ENCODE data around the gene SLC6A11. TPM values are rescaled to one million over a fixed set of nuclear protein-coding genes. Genes with fewer than 3 reads are reported as not detected.

SLC6A11 gene
- total RNA-seq, 4 donors from 2014 or later = 0.21 to 1.4 TPM; not detected in 2

DNA sequence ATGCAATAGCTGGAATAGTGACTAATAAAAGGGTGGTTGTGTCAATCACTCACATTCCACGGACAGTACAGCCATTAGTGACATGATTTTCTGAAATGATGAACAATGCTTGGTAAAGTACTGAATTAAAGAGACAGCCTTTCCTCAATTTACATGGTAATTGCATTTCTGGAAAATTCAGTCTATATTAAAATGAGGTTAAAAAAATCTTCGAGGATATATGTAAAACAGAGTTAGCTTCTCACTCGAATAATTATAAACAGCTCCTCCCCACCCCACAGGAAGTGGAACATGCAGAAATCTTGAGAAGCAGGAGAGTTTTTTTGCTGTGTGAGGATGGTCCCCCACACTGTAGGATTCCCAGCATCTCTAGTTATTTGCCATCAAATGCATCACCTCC is 42.1 kb downstream of the SLC6A11 start:
- intact Hi-C loops (cut with DNase I; ENCODE audit: low total_unique reads) = no loop called here
- TF ChIP-seq POLR2A (IDR thresholded peaks at IDR 0.05) = no peak
- TF ChIP-seq, protein P1, sequence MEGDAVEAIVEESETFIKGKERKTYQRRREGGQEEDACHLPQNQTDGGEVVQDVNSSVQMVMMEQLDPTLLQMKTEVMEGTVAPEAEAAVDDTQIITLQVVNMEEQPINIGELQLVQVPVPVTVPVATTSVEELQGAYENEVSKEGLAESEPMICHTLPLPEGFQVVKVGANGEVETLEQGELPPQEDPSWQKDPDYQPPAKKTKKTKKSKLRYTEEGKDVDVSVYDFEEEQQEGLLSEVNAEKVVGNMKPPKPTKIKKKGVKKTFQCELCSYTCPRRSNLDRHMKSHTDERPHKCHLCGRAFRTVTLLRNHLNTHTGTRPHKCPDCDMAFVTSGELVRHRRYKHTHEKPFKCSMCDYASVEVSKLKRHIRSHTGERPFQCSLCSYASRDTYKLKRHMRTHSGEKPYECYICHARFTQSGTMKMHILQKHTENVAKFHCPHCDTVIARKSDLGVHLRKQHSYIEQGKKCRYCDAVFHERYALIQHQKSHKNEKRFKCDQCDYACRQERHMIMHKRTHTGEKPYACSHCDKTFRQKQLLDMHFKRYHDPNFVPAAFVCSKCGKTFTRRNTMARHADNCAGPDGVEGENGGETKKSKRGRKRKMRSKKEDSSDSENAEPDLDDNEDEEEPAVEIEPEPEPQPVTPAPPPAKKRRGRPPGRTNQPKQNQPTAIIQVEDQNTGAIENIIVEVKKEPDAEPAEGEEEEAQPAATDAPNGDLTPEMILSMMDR (IDR thresholded peaks at IDR 0.05) = no peak
- H3K36me3 ChIP-seq = no peaks in the 10 kb centered on the region
- no peaks in the 10 kb centered on the region for H3K27me3 ChIP-seq
- no peak overlapping the region for H3K4me3 ChIP-seq
- no peak overlapping the region for H3K27ac ChIP-seq
- DNase-seq = no peak
- no peaks in the 10 kb centered on the region for H3K4me1 ChIP-seq
- H3K9me3 ChIP-seq = no peaks in the 10 kb centered on the region

DNA sequence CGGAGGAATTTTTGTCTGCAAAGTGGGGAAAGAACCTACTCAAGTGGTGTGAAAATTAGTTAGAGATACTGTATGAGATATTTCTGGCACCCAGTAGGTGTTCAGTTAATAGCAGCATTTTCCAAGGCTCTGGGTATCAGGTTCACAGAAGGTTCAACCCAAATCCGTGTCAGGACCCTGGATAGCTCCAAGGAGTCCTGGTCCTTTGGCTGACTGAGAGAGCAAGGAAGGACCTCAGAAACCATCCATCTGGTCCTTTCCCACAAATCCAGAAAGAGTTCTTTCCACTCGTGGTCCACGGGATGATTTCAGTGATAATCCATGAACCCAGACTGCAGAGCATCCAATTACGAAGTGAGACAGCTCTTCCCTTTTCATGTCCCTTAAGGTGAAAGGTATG is 51.4 kb downstream of the SLC6A11 start:
- no peak for TF ChIP-seq POLR2A (IDR thresholded peaks at IDR 0.05)
- TF ChIP-seq, protein P1 (IDR thresholded peaks at IDR 0.05) = no peak
- DNase-seq = no peak
- Histone ChIP-seq H3K27ac (no peak overlapping the region), H3K4me1 (no peaks in the 10 kb centered on the region), H3K9me3 (no peaks in the 10 kb centered on the region), H3K27me3 (no peaks in the 10 kb centered on the region), H3K36me3 (no peaks in the 10 kb centered on the region), H3K4me3 (no peak overlapping the region)
- intact Hi-C loops (cut with DNase I; ENCODE audit: low total_unique reads) = no loop called here

DNA sequence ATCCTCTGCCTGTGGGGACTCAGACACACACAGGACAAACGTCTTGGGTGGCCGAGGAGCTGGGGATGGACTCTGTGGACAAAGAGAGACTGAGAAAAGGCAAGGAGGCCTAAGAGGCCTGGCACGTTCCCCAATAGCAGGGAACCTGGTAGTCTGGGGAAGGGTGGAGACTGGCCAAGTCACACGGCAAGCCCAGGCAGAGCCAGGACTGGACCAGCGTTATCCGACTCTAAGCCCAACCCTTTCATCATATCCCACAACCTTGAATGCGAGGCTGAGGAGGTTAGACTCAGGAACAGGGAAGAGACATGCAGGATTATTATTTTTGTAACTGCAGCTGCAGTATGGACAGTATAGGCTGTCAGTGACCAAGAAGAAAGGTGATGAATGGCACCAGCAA is 53.4 kb downstream of the SLC6A11 start:
- no peak overlapping the region for H3K27ac ChIP-seq
- no peaks in the 10 kb centered on the region for H3K27me3 ChIP-seq
- DNase-seq = no peak
- H3K36me3 ChIP-seq = no peaks in the 10 kb centered on the region
- TF ChIP-seq, protein P1 (IDR thresholded peaks at IDR 0.05) = no peak
- no peak for TF ChIP-seq POLR2A (IDR thresholded peaks at IDR 0.05)
- H3K4me3 ChIP-seq = no peak overlapping the region
- no peaks in the 10 kb centered on the region for H3K4me1 ChIP-seq
- intact Hi-C loops (cut with DNase I; ENCODE audit: low total_unique reads) = no loop called here
- no peaks in the 10 kb centered on the region for H3K9me3 ChIP-seq

DNA sequence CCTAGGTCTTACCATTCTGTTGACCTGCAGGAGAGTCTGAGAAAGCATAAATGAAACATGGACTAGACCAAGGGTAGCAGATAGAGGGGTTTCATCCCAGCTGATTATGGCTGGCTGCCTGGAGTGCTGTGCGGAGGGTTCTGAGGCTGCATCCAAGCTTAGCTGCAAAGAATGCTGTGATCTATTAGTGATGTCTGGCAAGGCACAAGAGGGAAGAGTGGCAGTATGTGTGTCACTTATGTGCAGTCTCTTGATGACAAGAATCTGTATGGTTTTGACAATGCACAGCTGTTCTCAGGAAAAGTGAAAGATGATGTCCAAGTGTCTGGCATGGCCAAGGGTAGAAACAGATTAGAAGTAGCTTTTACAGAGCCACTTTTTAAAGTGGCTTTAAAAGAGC is 54.3 kb downstream of the SLC6A11 start:
- no peaks in the 10 kb centered on the region for H3K9me3 ChIP-seq
- H3K27ac ChIP-seq = no peak overlapping the region
- intact Hi-C loops (cut with DNase I; ENCODE audit: low total_unique reads) = no loop called here
- H3K4me1 ChIP-seq = no peaks in the 10 kb centered on the region
- TF ChIP-seq POLR2A (IDR thresholded peaks at IDR 0.05) = no peak
- TF ChIP-seq, protein P1 (IDR thresholded peaks at IDR 0.05) = no peak
- H3K4me3 ChIP-seq = no peak overlapping the region
- no peaks in the 10 kb centered on the region for H3K27me3 ChIP-seq
- DNase-seq = no peak
- H3K36me3 ChIP-seq = no peaks in the 10 kb centered on the region

DNA sequence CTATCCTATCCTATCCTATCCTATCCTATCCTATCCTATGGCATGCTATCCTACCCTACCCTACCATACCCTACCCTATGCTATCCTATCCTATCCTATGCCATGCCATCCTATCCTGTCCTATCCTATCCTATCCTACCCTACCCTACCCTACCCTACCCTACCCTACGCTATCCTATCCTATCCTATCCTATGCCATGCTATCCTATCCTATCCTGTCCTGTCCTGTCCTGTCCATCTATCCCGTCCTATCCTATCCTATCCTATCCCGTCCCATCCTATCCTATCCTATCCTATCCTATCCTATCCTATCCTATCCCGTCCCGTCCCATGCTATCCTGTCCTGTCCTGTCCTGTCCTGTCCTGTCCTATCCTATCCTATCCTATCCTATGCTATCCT is 57.4 kb downstream of the SLC6A11 start:
- Histone ChIP-seq H3K9me3 (no peaks in the 10 kb centered on the region), H3K27ac (no peak overlapping the region), H3K27me3 (no peaks in the 10 kb centered on the region), H3K4me1 (no peaks in the 10 kb centered on the region), H3K36me3 (no peaks in the 10 kb centered on the region), H3K4me3 (no peak overlapping the region)
- intact Hi-C loops (cut with DNase I; ENCODE audit: low total_unique reads) = no loop called here
- TF ChIP-seq POLR2A (IDR thresholded peaks at IDR 0.05) = no peak
- TF ChIP-seq, protein P1 (IDR thresholded peaks at IDR 0.05) = no peak
- no peak for DNase-seq

All from uterus (tissue), 4 donors.